H54 (cell line): ENCODE data around the gene CEBPE.
A peak's percentile ranks its signal among the peaks of the same experiment; 100 is the strongest.

Experiments
- DNase-seq: peaks from one replicate; pipeline ENCODE4 v3.0.0; 2011; ENCODE audit warnings: low spot score, mixed read lengths; ENCODE audit not compliant: insufficient read length
- FAIRE-seq: peaks from 3 replicates; lab custom pipeline; 2011; peaks lifted over from hg19 to GRCh38; lab: Jason Lieb, UNC
- POLR2A ChIP-seq: IDR thresholded peaks from 2 replicates; pipeline ENCODE4 v1.6.1; 2011; ENCODE audit warnings: low read depth, mild to moderate bottlenecking, low read length

The CEBPE gene

DNA sequence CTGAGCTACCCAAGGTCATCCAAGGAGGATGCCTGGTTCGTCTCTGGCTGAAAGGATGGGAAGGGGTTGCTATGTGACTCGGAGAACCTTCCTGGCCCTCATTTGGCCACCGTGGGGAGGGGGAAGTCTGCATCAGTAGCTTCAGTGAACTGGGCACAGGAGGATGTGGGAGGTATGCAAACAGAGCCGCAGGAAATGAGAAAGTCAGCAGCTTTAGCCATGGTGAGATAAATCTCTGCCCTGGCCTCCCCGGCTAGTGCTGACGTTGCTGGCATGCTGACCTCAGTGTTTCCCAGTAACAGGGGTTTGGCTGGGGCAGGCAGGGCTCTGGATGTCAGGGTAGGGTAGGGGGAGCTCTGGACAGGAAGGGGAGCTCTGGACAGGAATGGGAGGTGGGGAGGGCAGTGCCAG, 2.3 kb upstream of the CEBPE start:
- no peak for TF ChIP-seq POLR2A
- DNase-seq: peak; percentile 33
- FAIRE-seq: no peak

- no peak for TF ChIP-seq POLR2A
- DNase-seq (peak; percentile 60), FAIRE-seq (no peak)
Measured at GRCh38 chr14:23120541-23121251, 1.6 kb upstream of the CEBPE start.

DNA sequence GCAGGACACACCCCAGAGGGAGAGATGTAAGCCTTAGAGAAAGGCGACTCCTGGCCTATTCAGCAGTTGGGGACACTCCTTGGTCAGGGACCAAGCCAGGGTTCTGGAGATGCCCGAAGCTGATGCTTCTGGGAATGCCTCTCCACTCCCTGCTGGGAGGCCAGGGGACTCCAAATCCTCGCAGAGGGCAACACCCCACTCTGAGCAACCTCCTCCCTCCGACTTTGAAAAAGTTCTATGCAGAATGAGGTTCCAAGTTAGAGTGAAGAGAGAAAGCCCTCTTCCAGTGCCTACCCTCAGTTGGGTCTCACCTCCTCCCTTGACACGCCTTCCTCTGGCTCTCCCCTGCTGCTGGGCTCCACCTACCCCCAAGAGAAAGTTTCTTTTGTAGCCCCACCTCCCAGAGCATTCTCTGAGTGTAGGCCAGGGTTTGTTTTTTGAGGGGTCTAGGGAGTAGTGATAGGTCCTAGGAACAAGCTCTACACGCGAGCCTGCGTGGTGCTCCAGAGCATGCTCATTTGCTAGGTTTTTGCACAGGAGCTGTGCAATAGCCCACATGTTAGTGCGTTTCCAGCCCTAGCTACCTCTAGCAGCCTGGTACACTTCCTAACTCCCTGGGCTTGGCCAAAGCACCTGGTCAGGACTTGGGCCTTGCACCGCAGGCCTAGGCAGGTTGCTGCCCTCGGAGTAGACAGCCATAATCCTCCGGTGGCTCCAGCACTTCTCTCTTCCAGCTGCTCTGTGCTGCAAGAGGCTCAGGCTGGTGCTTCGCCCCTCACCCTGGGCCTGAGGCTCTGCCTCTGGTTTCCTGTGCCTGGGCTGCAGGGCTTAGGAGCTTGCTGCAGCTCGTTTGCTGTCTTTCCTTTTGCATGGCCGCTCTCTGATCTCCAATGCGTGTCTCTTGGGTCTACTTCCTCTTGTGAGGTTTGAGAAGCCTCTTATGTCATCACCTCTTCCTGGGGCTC, 590 bp upstream of the CEBPE start:
- FAIRE-seq (no peak), DNase-seq (no peak)
- no peak for TF ChIP-seq POLR2A

GRCh38 chr14:23117371-23118020, 1.6 kb downstream of the CEBPE start:
- no peak for TF ChIP-seq POLR2A
- FAIRE-seq (no peak), DNase-seq (no peak)

- no peak for FAIRE-seq
- TF ChIP-seq POLR2A: no peak
- DNase-seq: no peak
Measured at GRCh38 chr14:23115918-23116317, 3.1 kb downstream of the CEBPE start.

DNA sequence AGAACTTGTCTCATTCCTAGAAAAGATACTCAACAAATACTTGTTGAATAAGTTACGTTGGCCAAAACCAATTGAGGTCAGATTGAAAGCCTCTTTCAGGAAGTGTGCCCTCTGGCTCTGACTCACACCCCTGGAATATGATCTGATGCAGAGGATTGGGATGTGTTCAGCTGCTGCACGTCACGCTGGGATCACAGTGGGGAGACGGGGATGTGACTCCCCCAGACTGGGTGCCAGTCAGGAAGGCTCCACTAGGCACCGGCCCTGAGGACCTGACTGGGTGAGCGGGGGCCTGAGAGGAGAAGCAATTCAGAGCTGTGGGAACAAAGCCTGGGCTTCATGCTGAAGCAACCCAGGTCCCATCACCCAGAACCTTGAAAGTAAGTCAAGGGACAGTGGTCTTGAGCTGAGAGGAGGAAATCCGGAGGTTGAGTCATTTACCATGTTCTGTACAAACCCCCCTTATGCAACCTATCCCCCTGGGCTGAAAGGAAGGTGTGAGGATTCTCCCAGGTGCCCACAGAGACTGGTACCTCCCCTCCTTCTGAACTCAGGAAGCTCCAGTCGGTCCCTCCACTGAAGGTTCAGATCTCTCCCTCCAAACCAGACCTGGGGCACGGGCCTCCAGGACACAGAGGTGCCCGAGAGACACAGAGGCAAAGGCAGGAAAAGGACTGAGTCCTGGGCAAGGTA, 3.9 kb downstream of the CEBPE start:
- FAIRE-seq (peak; percentile 90), DNase-seq (peak; percentile 89)

GRCh38 chr14:23114669-23115038, 4.4 kb downstream of the CEBPE start:
- no peak for DNase-seq
- FAIRE-seq: no peak
- TF ChIP-seq POLR2A: no peak

More for the DNA sequence above, 3.9 kb downstream of the CEBPE start:
- peak; percentile 25; the same call in 1 of the 2 replicates for TF ChIP-seq POLR2A

DNA sequence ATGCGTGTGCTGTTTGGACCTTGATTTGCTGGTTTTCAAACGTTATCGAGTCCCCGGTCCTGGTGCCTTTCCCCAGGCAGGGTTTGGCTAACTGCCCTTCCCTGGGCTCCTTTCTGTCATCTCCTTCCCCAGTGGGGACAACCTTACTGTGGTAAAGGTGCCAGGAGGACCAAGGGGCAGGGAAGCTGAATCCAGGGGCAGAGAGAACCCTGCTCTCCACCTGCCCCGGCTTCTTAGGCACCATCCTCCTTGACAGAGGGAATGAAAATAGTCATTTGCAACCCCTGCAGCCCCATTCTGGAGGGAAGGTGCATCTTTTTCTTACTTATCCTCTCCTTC, 5.0 kb downstream of the CEBPE start:
- no peak for TF ChIP-seq POLR2A
- no peak for FAIRE-seq
- no peak for DNase-seq

- DNase-seq (no peak), FAIRE-seq (no peak)
- TF ChIP-seq POLR2A: no peak
Measured at GRCh38 chr14:23113431-23114119, 5.5 kb downstream of the CEBPE start.

GRCh38 chr14:23112359-23113178, 6.5 kb downstream of the CEBPE start:
- FAIRE-seq (no peak), DNase-seq (no peak)
- no peak for TF ChIP-seq POLR2A

GRCh38 chr14:23110579-23111365, 8.3 kb downstream of the CEBPE start:
- FAIRE-seq: no peak
- no peak for DNase-seq
- TF ChIP-seq POLR2A: no peak
